Activated CD4-positive, alpha-beta T cell treated with anti-CD3 and anti-CD28 coated beads for 48 hours (primary cell): ENCODE results near the gene GFER.

Experiments used
- DNase-seq: peaks from one replicate; pipeline ENCODE4 v3.0.0-alpha.2; 2020

The GFER gene

DNA sequence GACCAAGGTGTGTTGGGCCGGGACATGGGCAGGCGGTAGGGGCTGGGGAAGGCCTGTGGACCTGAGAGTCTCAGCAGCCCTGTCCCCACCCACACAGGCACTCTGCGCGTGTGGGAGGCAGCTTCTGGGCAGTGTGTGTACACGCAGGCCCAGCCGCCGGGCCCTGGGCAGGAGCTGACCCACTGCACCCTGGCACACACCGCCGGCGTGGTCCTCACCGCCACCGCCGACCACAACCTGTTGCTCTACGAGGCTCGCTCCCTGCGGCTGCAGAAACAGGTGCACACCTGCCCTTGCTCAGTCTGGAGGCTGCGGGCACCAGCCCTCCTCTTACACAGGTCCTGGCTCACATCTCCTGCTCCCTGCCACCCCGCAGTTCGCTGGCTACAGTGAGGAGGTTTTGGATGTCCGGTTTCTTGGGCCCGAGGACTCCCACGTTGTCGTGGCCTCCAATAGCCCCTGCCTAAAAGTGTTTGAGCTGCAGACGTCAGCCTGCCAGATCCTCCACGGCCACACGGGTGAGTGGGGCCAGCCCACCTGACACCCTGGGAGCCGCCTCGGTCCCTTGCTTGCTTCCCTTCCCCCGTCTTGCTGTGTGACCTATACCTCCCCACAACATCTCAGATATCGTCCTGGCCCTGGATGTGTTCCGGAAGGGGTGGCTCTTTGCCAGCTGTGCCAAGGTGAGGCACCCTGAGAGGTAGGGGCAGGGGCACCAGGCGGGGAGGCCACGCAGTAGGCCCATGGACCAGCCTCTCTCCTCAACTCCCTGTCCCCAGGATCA, 8.4 kb upstream of the GFER start:
- DNase-seq: no peak

DNA sequence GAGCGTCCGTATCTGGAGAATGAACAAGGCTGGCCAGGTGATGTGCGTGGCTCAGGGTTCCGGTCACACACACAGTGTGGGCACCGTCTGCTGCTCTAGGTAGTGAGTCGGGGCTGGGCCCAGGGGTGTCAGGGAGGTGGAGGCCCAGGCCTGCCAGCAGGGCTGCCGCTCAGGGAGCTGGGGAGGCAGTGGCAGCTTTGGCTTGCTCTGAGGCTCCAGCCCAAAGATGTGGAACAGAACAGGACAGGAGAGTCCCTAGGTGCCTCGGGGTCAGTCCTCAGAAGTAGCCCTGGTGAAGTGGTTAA, 7.8 kb upstream of the GFER start:
- no peak for DNase-seq

DNA sequence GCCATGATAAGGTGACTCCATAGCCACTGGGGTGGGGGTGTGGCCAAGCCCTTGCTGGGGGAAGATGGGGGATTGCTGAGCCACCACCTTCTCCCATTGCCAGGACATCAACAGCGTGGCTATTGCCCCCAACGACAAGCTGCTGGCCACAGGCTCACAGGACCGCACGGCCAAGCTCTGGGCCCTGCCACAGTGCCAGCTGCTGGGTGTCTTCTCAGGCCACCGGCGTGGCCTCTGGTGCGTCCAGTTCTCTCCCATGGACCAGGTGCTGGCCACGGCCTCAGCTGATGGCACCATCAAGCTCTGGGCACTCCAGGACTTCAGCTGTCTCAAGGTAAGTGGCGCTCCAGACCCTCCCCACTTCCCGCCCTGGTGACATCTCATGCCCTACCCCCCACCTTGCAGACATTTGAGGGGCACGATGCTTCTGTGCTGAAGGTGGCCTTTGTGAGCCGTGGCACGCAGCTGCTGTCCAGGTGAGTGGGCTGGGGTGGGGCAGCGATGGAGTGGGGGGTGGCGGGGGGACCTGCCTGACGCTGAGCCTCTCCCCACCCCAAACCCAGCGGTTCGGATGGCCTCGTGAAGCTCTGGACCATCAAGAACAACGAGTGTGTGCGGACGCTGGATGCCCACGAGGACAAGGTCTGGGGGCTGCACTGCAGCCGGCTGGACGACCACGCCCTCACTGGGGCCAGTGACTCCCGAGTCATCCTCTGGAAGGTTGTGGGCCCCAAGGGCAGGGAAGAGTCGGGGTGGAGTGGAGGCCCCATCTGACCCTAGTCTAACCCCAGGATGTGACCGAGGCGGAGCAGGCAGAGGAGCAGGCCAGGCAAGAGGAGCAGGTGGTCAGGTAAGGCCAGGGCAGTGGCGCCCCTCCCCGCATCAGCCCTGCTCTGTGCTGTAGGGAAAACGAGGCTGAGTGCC, 6.8 kb upstream of the GFER start:
- no peak for DNase-seq

DNA sequence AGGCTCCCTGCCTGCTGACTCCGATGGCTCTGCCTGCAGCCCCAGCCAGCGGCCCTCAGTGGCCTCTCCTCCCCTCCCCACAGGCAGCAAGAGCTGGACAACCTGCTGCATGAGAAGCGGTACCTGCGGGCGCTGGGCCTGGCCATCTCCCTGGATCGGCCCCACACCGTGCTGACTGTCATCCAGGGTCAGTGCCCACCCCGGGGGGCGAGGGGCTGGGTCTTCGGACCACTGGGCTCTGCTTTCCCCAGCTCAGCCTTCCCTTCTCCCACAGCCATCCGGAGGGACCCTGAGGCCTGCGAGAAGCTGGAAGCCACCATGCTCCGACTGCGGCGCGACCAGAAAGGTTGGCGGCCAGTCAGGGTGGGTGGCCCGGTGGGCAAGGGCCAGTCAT, 6.1 kb upstream of the GFER start:
- DNase-seq: no peak

DNA sequence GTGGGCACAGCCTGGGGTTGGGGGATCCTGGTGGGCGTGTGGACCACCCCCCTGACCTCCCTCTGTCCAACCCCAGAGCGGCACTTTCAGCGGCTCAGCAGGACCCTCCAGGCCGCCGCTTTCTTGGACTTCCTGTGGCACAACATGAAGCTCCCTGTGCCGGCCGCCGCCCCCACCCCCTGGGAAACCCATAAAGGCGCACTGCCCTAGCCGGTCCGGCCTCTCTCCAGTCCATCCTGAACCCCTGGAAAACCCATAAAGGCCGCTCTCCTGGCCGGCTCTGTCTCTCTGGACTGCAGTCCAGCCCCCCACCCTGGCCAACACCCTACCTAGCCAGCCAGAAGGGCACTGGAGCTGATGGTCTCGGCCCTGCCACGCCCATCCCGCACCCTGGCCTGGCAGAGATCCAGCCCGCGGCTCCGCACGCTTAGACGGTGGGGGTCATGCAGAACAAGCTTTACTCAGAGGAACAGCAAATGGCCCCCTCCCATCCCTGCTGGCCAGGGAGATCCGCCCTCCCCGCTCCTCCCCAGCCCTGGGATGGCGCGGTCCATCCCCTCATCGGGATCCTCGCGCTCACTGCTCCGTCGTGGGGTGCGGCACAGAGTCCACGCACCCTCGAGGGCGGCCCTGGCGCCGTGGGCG, 5.4 kb upstream of the GFER start:
- no peak for DNase-seq

DNA sequence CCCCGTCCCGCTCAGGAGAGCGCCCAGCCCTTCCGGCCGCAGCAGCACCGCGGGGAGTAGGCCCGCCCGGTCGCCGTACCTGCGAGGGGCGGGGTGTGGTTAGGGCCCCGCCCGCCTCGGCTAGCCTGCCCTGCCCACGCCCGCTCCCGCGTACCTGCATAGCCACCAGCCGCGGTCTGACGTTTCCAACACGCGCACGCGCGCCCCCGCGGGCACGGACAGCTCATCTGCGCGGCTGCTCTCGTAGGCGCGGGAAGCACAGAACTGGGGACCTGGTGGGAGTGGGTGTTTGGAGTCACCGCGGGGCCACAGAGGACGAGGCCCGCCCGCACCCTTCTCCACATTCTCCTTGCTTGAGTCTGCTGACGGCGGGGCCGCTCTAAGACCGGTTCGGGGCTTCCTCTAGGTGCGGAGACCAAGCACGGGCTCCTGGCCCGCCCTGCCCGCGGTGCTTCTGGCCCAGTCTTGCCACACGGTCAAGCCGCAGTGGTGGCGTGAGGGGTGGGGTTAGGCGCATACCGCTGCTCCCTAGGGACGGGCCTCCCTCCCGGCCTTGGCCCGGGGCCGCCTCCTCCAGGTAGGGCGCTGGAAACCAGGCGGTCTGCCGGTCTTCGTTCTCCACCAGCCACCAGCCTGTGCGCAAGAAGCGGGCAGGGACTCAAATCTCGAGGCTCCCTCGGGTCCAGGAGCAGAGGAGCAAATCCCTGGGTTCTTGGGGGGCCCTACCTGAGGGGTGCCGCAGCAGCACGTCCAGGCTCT, 4.5 kb upstream of the GFER start:
- DNase-seq: peak; percentile 55

DNA sequence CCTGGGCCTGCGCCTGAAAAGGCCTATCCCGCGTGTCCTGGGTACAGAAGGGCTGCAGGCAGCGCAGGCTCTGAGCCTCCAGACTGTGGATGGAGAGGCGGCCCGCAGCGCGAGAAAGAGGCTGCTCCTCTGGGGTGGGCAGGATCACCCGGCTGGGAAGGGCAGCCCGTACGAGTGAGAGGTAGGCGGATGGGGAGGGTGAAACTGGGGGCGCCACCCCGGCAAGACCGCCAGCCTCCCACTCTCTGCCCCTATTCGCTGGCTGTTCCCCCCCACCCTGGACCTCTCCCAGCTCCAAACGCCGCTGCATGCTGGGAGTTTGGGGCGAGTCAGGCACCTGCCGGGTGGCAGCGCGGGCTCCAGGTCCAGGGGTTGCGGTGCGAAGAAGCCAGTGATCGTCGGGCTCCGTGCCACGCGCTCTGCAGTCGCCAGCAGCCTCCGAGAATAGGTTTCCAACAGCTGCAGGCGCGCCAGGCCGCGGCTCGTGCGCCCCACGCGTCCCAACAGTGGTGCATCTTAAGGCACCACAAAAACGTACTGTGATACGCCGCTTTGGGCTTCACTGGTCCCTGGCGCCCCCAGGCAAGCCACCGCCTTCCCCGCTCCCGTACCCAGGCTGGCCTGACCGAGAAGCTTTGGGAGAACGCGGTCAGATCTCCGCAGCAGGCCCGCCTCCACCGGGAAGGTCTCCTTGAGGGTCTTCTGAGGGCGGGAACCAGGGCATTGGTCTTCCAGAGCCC, 3.8 kb upstream of the GFER start:
- DNase-seq: peak; percentile 36

DNA sequence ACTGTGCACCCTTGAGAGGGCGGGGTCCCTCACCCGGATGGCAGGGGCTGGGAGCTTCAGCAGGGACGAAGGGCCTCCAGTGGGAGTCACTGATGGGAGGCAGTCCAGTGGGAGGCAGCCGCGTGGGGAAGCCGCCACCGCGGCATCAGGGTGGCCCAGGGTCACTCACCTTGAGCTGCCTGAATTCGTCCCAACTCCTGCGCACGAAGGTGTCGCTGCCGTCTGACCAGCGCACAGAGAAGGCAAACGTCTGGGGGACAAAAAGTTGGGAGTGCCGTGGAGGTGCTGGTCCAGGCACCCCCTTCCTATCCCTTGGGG, 3.3 kb upstream of the GFER start:
- DNase-seq: no peak

DNA sequence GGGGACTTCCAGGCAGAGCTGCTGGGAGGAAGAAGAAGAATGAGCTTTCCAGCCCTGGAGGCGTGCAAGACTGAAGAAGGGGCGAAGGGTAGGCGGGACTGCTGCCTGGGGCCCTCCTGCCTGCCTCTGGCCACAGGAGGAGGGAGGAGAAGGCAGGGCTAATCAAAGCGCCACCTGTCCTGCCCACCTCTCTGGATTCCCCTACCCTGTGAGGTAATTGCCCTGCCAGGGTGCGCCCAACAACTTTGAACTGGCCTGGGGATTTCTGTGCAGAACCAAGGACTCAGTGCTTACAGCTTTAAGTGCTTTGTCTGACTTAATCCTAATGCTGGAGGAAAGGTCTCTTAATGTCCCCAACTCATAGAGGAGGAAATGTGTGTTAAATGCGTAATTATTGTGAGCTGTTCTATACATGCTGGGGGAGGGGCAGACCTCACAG, 2.6 kb upstream of the GFER start, which contains the start of gene NOXO1:
Gene NOXO1 (minus strand): TSS at position 72 of the 439 bp plus-strand sequence. CDS start 290 bp downstream, outside the sequence.
- DNase-seq: no peak

DNA sequence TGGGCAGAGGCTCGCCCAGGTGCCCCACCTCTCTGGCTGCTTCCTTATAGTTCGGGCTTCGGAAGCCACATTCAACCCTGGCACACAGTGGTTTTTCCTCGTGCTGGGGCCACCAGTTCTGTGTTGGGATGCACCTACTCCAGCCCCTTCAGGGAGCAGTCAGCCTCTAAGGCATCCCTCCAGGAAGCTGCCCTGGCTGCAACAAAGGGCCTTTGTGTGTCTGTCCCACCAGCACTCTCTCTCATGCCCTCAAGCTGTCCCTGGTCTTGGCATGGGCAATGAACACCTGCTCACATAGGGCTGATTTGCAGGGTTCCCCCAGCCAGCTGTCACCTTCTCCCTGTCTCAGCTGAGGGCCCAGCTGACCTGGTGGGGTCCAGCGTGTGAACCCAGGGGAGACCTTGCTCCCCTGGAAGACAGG, 2.0 kb upstream of the GFER start:
- DNase-seq: no peak

DNA sequence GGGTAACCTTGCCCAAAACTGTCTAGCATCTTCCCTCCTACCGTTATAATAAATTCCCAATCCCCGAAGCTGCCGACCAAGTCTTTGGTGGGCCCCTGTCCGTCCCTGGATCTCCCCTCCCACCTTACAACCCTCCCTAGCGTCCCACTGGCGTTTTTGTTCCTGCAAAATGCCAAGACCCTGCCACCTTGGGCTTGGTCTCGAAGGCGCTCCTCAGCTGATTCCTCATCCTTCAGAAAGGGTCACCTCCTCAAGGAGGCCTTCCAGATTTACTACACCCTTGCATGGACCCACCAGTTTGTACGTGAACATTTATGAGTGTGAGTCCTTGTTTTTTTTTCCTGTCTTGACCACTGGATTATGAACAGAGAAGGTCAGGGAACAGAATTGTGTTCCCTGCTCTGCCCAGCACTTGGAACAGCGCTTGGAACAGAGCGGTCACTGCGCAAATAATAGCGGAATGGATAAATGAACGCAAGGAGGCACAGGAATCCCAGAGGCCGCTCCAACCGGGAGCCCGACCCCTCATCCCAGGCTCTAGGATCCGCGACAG, 926 bp upstream of the GFER start:
- DNase-seq: no peak

DNA sequence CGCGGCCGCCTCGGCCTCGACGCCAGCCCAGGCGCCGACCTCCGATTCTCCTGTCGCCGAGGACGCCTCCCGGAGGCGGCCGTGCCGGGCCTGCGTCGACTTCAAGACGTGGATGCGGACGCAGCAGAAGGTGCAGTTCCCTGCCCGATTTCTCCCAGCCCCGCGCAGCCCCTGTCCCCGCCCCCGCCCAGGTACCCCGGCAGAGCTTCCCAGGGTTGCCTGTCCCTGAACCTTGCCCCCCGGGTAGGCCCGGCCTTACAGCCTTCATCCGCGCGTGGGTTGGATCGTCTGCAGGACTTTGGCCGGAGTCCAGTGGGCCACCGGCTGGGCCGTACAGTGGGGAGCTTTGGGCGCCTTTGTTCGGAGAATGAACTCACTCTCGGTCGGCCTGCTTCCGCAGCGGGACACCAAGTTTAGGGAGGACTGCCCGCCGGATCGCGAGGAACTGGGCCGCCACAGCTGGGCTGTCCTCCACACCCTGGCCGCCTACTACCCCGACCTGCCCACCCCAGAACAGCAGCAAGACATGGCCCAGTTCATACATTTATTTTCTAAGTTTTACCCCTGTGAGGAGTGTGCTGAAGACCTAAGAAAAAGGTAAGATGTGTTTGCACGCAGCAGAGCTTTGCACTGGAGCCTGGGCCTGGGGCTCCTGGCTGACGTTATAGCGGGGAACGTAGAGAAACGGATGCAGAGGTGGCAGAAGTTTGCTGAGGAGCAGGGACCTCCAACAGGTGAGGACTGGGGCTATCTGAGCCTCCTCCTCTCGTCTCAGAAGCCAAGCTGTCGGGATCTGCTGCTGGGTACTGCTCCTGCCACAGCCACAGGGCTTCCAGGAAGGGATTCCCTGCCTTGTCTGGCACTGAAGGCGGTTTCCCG, 593 bp downstream of the GFER start:
- DNase-seq: no peak

DNA sequence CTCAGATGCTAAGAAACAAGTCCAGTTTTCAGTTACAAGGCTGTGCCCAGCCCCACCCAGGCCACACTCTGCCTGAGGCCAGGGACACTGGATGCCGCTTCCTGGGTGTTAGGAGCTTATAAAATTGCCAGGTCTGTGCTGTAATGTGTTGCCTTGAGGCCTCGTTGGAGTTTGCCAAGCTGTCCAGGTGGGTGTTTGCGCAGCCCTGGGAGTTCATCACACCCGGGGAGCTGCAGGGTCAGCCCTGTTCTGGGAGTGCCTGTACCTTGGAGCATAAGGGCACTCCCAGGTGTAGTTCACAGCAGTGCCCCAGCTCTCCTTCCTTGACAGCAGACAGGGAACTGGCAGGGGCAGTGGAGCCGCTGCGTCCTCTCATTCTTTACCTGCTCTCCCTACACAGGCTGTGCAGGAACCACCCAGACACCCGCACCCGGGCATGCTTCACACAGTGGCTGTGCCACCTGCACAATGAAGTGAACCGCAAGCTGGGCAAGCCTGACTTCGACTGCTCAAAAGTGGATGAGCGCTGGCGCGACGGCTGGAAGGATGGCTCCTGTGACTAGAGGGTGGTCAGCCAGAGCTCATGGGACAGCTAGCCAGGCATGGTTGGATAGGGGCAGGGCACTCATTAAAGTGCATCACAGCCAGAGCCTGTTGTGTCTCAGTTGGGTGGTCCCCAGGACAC, 1.6 kb downstream of the GFER start:
- DNase-seq: no peak

DNA sequence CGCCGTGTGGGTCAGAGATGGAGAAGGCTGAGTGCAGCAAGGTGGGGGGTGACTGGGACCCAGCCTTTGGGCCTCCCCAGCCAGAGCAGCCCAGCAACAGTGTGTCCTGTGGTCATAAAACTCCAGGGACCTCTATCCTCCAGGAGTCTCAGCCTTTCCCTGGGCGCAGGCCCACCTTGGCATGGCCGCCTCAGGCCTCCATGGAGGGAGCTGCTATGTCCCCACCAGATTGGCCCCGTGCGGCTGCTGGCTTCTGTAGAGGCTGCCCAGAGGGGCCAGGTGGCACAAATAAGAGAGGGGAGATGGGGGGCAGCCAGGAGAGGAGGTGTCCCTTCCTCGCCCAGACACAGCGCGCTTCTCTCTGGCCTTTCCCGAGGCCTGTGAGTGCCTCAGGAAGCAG, 3.2 kb downstream of the GFER start:
- DNase-seq: no peak

DNA sequence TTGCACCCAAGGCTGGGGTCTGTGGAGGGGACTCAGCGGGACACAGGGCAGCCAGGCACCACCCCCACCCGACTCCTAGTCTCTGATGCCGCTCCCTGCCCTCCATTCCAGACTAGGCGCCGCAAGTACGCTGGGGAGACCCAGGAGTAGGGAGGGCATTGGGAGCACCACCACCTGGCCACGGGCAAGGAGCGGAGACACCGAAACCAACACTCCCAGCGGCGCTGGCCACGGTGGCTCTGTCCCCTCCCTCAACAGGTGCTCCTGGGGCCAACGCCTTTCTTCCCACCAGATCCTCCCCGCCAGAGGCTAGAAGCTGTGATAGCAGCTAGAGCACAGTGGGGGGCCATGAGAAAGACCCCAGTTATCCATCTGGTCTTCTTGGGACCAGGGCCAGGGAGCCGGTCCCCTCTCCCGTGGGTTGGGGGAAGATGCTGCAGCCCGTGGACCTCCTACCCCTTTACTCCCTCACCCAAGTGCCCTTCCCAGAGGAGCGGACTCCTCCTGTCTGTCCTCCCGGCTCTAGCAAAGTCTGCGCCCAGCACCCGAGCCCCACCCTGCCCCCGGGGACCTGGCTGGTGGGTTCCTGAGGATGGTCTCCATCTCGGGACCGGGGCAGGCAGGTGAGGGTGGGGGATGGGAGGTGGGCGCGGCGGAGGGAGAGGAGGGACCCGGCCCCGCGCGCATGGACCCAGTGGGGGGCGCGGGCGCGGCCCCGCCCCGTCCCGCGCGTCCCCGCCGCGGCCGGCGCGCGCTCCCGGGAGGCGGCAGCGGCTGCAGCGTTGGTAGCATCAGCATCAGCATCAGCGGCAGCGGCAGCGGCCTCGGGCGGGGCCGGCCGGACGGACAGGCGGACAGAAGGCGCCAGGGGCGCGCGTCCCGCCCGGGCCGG, 5.5 kb downstream of the GFER start, which contains the start of gene SYNGR3:
Gene SYNGR3 (plus strand): TSS at position 762 of the 892 bp plus-strand sequence. CDS start 133 bp downstream, outside the sequence.
- DNase-seq: no peak

DNA sequence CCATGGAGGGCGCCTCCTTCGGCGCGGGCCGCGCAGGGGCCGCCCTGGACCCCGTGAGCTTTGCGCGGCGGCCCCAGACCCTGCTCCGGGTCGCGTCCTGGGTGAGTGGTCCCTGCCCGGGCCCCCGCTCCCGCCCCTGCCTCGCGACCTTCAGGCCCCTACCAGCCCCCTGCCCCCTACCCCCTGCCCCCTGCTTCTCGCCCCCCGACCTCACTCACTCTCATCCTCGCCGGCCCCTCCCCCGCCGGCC, 6.0 kb downstream of the GFER start:
- DNase-seq: no peak

DNA sequence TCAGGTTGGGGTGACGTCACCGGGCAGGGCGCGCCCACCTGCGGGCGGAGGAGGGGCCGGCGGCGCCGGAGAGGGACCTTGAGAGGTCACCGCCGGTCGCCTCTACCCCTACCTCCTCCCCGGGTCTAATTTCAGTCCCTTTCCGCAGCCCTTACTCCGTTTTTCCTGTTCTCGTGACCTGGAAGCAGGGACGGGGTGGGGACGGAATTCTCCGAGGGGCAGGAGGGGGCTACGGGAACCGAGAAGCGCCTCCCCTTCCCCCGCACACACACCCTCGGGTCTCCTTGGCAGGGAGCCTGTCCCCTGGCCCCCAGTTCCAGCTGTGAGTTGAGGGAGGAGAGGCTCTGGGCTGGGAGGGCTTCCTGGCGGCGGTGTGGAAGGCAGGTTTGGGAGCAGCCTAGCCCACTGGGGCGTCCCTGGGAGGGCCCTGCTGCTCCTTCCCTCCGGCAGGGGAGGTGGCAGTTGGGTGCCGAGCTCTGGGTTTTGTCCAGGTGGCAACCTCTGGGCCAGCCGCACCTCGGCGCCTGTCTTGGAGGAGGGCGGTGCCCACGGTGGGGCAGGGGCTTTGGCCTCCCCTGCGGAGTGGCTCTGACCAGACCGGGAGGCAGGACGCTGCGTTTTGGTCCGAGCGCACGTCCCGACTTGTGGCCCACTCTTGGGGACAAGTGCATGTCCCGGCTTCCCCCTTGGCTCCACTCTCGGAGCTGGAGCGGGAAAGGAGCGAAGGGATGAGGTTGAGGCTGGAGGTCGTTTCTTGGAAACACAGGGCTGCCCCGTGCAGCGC, 6.5 kb downstream of the GFER start:
- DNase-seq: no peak

DNA sequence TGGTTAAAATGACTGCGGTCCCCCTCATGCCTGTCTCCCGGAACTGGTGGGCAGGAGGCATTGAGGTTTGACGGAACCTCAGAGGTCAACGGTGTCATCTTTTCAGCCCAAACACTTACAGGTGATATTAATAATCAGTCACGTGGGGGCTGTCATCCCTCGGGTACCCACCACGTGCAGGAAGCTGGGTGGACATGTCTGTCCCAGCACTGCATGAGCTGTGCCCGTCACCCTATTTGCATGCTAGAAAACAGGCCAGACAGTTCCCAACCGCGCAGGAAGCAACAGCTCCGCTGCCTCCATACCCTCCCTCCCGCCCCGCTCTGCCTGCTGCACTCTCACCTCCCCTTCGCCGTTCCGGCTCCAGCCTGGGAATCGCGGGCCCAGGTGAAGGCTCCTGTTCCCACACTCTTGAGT, 7.2 kb downstream of the GFER start:
- no peak for DNase-seq

DNA sequence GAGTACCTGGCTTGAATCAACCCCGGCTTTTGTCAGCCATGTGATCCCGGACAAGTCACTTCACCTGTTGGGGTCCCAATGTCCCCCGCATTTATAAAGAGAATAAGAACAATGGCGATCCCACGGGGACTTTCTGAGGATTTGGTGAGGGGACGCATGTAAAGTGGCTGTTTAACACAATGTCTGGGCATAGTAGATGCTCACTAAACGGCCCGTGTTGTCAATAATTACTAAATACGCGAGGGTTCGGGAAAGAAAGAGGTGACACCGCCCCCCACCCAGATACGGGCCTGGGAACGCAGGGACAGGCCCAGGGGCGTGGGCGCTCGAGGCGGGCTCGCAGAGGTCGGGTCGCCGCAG, 7.6 kb downstream of the GFER start:
- no peak for DNase-seq
